Hindlimb muscle (tissue), 1 donor: ENCODE measurements around the gene ZNF92. TPM values are rescaled to one million over a fixed set of nuclear protein-coding genes. Genes with fewer than 3 reads are reported as not detected.
"Not testable (repeated sequence)": the region's sequence is repeated elsewhere in the genome, so short reads cannot be mapped to it uniquely, and the experiment has no call there.

Experiments used
- DNase-seq: peaks from one replicate; pipeline ENCODE4 v3.0.0-alpha.2; 2013
- polyA plus RNA-seq: library from polyadenylated mRNA; unstranded; fragments of 120-200 nt; gene quantifications from one replicate; pipeline ENCODE4 v1.2.1, GENCODE V29; 2013; ENCODE audit not compliant: insufficient read length

The ZNF92 gene
- polyA plus RNA-seq, 1 donor = 7.4 TPM

DNA sequence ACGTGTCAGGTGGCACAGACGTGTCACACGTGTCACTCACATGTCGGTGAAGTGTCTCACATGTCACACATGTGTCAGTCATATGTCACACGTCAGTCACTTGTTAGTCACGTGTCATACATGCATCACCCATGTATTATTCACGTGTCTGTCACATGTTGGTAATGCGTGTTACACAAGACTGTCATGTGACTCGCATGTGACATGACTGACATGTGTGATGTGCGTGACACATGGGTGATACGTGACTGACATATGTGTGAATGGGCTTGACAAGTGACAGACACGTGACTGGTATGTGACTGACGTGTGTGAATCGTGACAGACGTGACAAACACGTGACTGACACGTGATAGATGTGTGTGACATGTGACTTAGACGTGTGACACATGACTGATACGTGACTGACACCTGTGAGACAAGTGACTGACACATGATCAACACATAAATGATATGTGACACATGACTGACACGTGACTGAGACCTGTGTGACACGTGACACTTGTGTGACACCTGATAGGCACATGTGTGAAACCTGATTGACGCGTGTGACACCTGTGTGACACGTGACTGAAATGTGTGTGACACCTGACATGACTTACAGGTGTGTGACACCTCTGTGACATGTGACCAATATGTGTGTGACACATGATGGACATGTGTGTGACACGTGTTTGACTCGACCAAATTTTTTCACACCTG, 56.1 kb downstream of the ZNF92 start:
- no peak for DNase-seq

DNA sequence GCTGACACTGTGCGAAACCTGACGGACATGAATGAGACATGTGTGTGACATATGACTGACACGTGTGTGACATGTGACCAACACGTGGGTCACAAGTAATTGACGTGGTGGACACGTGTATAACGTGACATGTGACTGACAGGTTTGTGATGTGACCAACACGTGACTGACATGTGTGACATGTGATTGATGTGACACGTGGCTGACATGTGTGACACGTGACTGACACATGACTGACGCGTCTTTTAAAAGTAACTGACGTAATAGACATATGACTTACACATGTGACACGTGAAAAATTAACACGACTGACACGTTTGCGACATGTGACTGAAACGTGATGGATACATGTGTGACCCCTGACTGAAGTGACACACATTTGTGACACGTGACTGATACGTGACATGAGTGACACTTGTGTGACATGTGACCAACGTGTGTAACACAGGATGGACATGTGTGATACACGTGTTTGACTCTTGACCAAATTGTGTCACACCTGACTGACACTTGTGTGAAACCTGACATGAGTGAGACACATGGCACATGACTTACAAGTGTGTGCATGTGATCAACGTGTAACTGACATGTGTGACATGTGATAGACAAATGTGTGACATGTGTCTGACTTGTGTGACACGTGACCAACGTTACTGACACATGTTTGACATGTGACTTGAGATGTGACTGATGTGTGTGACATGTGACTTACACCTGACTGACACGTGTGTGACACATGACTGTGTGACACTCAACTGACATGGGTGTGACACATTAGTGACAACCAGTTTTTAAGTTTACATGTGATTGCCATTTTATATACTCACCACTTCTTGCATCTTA, 56.9 kb downstream of the ZNF92 start:
- no peak for DNase-seq

DNA sequence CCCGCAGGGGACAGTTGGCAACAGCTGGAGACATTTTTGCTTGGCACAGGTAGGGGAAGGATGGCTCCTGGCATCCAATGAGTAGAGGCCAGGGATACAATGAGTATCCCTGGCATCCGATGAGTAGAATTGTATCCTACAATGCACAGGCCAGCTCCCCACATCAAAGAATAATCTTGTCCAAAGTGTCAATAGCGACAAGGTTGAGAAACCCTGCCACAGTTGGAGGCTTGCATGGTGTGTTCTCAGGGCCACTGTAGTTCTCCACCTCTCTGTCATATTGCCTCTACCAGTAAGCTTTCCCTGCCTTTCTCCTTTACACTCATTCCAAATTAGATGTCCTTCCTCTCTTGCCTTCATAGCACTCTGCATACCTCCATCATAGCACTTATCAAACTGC, 60.7 kb downstream of the ZNF92 start:
- no peak for DNase-seq

GRCh38 chr7:65436163-65436562, 62.5 kb downstream of the ZNF92 start:
- no peak for DNase-seq

DNA sequence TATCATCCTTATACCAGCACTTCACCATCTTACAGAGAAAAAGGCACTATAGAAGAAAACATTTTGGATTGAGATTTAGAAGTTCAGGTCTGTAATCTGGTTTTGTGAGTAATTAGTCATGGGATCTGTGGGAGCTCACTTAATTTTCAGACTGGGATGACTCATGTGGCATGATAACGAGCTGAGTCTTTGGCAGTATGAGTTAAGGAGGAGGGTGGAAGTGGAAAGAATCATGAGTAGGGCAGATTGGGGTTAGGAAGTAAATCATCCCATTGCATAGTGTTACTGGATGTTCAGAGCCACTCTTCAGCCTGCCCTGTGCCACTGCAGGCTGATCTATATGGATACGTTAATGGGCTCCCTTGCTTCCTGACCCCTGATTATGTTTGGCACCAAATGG, 64.9 kb downstream of the ZNF92 start:
- DNase-seq = no peak

DNA sequence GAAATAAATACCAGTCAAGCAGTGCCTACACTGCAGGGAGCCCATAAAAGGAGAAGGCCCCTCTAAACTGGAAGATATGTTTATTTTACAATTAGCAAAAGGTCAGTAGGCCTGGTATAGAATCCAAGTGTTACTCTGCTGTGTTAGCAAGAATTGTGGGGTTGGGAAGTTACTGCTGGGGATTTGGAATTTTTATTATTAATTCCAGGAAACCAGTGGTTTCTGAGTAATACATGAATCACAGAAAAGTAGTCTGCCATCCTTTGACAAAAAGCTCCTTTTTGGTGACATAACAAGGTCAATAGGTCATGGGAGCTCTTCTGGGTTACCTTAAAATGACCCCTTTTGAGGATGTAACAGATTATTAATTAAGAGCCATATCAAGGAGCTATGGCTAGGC, 67.4 kb downstream of the ZNF92 start:
- DNase-seq = no peak

- no peak for DNase-seq
Observed at GRCh38 chr7:65444205-65444842, 70.7 kb downstream of the ZNF92 start.

DNA sequence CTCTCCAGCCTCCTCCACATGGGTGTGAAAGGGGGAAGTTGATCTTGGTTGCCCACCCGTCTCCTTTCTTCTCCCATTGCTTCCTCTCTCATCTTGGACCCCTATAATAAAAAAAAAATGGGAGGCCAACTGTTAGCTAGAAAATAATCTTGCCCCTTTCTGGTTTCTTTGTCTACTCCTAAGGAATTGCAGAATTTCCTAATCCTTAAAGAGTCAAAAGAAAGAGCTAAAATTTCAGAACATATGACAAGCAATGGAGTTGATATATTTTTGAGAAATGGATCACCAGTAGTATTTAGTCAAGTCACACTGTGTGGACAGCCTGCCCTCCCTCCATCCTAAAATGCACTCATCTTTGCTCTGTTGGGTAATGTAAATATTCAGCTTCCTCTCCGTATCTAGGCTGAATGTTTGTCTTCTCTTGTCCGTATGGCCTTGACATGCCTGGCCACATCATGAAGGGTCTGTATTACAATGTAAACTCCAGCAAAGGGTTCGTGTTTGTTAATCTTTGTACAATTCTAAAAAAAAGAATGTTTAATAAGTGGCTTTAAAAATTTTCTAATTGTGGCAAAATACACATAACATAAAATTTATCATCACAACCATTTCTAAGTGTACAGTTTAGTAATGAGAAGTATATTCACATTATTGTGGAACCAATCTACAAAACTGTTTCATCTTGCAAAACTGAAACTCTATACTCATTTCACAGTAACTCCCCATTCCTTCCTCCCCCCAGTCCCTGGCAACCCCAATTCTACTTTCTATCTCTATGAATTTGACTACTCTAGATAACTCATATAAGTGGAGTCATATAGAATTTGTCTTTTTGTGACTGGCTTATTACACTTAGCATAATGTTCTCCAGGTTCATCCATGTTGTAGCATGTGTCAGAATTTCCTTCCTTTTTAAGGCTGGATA, 71.5 kb downstream of the ZNF92 start:
- no peak for DNase-seq

DNA sequence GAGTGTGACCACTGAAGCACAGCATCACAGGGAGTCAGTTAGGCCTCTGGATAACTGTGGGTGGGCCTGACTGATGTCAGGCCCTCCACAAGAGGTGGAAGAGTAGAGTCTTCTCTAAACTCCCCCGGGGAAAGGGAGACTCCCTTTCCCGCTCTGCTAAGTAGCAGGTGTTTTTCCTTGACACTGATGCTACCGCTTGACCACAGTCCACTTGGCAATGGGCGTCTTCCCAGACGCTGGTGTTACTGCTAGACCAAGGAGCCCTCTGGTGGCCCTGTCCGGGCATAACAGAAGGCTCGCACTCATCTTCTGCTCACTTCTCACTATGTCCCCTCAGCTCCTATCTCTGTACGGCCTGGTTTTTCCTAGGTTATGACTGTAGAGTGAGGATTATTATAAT, 73.4 kb downstream of the ZNF92 start:
- not testable (repeated sequence) for DNase-seq

GRCh38 chr7:65448816-65449504, 75.3 kb downstream of the ZNF92 start:
- DNase-seq = no peak

DNA sequence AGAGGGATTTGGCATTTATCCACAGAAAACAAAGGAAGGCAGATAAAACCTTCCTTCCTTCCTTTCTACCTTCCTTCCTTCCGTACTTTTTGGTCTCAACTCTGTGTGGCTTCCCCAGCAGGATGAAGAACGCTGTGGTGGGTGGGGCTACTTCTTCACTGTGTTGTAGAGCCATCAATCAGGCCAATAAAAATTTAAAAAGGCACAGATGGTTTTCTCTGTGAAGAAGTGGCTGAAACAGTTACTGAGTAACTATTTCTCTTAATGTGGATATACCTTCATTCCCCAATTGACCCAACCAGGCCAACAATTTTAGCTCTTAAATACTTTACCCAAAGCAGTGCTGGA, 75.8 kb downstream of the ZNF92 start:
- no peak for DNase-seq
